ENCODE measurements around the gene CBY2.

Gene CBY2

DNA sequence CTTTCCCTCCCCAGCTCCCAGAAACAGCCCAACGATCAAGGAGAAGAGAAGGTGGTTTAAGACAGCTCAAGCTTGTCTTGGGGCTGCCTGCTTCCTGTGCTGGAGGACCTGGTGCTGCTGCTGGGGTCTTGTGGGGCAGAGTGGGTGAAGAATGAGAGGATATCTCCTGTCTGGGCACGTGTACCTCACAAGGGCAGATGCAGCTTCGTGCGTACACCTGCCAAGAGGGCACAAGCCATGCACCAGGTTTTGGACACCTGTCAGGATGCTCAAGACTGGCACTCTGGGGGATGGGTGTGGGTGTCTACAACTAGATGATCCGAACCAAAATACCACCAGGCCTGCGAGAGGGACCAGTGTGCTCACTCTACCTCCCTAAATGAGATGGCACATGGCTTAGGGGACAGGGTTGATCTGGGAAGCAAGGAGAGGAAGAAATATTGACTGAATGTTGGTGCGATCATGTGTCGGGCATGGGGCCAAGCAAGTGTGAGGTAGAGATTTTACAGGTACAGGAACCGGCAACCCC is 2.2 kb downstream of the CBY2 start:
- DNase-seq: no peak

DNA sequence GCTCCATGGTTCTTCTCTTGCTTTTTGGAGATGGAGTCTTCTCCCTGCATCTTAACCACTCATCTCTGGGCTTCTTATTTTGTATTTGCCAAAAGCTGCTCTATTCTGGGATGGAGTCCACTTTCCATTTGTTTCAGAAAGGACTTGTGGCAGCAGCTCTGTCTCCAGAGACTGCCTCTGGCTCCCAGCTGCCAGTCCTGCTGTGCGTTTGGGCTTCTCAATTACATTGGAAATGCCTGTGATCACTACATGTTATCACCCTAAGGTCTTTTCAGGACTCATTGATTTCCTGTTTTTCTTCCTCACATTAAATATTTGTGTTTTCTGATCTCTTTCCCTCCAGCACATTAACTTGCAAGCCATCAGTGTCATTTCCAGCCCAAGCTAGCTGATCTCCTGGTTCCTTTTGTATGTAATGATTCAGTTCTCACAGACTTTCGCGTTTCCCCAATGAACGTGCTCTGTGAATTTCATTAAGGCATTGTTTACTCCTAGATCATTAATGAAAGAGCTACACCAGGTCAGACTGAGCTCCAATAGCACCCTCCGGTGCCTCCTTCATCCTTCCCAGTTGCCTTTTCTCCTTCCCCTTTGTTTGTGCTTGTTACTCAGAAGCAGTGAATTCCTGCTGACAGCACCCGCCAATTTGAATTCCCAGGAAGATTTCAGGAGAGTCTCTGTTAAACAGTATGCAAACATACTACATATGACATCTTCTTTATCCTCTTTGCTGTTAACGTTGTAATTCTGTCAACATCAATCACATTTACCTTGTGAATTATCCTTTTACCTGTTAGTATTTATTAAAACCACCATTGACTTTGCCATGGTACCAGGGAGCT is 3.0 kb downstream of the CBY2 start:
- no peak for DNase-seq

DNA sequence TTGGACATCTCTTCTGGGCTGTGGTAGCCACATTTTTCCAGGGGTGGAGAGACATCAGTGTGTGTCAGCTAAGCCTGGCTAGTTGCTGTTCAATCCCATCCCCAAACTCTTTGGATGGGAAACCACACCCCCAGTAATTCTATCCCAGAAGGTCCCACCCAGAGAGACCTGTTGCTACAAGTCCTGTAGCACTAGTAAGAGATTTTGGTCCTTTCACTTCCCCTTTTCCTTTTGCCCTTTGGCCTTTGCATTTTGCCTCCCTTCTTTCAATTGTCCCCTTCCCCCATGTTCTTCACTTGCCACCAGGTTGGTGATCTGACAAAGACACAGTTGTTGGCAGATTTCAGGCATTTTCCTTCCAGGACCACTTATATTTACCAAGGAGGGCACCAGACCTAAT is 3.8 kb downstream of the CBY2 start:
- no peak for DNase-seq

DNA sequence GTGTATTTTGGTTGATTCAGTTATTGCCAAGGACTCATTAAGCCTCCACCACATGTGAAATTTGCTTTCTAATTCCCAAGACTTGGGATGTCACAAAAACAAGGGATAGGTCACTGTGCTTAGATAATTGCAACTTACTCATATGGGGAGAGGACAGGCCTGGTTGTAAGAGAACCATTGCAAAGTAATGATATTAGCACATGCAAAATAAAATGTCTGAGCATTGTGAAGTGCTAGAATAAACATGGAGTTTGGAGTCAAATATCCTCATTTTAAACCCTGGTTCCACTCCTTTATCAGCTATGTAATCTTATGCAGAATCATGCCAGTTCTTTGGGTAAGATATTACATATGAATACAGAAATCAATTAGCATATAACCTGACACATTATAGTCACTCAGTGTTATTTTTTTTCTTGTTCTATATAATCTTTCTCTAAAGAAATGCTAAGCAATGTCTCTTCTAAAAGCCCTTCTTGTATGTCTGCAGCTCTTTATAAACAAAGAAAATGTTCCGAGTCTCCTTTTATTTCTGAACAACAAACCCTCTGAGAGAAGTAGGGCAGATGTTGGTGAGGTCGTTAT is 5.5 kb downstream of the CBY2 start:
- no peak for DNase-seq

DNA sequence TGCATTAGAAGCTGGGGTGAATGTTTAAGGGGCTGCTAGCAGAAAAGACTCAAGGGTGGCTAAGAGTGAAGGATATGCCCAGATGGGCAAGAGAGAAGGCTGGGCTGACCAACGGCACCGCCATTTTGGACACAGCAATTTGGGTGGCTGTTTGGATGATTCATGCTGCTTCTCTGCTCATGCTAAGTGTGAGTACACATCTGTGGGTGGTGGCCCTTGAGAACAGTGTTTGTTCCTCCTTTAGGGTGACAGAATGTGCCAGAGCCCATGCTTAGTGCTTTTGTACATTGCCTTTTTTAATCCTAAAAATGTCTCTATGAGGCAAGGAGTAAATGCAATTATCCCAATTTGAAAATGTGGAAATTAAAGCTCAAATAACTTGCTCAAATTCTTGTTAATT is 9.8 kb downstream of the CBY2 start:
- no peak for DNase-seq

DNA sequence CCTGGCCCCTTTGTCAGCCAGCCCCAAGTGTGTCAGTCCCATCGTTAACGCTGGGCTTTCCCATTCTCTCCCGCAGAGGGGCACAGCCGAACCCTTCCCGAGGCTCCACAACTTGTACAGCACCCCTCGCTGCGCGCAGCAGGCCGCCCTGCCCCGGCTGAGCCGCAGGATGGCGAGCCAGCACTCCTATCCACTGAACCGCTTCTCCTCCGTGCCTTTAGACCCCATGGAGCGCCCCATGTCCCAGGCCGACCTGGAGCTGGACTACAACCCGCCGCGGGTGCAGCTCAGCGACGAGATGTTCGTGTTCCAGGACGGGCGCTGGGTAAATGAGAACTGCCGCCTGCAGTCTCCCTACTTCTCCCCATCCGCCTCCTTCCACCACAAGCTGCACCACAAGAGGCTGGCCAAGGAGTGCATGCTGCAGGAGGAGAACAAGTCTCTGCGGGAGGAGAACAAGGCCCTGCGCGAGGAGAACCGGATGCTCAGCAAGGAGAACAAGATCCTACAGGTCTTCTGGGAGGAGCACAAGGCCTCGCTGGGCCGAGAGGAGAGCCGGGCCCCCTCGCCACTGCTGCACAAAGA is 11.1 kb downstream of the CBY2 start:
- no peak for DNase-seq

DNA sequence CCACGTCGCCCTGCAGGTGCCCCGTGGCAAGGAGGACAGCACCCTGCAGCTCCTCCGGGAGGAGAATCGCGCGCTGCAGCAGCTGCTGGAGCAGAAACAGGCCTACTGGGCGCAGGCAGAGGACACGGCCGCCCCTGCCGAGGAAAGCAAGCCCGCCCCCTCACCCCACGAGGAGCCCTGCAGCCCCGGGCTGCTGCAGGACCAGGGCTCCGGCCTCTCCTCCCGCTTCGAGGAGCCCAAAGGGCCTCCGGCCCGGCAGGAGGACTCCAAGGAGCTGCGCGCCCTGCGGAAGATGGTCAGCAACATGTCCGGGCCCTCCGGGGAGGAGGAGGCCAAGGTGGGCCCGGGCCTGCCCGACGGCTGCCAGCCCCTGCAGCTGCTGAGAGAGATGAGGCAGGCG is 11.6 kb downstream of the CBY2 start:
- no peak for DNase-seq

DNA sequence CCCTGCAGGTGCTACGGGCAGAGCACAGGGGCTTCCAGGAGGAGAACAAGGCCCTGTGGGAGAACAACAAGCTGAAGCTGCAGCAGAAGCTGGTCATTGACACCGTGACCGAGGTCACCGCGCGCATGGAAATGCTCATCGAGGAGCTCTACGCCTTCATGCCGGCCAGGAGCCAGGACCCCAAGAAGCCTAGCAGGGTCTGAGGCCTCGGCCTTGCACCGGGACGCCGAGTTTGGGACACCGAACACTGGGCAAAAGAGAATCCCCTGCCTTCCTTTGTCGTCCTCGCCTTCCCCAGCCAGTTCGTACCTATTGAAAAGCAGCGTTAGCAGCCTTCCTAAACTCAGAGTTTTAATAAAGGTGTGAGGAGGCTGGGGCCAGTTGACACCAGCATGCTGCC is 12.1 kb downstream of the CBY2 start:
- DNase-seq: no peak

DNA sequence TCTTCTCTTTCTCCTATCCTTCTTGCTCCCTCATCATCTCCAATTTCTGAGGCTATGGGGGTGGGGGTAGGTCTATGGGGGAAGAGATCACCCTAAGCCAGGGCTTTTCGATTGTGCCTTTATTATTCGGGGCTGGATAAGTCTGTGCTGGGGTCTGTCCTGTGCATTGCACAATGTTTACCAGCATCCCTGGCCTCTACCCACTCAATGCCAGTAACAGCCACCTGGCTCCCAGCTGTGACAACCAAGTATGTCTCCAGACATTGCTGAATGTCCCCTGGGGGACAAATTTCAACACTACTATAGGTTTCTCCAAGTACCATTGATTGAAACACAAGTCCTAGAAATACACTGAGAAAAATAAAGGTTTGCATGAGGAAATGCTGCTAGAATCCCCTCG is 13.2 kb downstream of the CBY2 start:
- no peak for DNase-seq

DNA sequence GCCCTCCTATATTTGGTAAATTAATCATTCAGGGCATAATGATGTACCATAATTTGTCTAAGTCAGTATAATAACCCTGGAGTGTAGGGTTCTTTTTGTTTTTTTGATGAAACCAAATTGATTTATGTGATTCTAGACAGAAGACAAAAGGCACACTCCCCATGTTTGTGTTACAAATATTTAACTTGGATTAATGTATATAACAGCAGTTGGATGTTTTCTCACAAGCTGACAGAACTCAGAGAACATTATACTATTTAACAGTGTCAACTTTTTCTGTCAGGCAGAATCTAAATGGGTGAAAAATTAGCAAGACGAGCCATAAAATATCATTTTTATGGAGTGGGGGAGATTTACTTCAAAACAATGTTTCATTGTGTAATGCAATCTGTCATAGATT is 15.2 kb downstream of the CBY2 start:
- no peak for DNase-seq

DNA sequence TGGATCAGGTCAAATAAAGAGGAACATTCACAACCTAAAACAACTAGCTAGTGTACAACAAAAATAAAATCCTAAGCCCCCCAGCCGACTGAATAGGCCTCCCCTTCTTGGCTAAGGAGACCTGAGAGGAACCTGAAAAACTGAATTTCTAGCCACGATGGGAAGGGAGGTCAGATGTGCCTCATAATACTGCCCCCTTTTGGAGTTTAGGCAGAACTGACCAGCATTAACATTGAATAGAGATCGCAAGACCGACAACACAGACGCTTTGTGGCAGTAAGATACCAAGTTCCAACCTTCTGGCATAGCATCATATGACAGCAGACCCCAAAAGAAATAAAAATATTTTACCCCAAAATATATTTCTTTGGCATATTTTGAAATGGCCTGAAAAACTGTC is 15.9 kb downstream of the CBY2 start:
- DNase-seq: peak; percentile 39

DNA sequence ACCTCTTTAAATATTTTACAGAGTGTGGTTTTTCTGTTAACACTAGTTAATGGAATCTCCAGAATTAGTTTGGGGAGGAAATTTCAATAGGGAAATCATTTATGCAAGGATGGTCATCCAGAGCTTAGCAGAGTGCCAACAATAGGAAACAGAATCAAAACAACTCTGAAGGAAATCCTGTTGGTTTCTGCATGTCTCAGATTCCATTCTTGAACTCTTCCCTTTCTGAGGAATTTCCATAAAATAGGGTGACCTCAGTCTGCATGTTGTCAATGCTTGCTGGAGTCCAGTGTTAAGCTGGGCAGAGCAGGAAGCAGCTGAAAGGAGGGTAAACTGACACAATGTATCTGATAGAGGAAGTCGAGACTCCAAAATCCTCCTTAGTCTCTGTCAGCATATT is 16.9 kb downstream of the CBY2 start:
- no peak for DNase-seq

DNA sequence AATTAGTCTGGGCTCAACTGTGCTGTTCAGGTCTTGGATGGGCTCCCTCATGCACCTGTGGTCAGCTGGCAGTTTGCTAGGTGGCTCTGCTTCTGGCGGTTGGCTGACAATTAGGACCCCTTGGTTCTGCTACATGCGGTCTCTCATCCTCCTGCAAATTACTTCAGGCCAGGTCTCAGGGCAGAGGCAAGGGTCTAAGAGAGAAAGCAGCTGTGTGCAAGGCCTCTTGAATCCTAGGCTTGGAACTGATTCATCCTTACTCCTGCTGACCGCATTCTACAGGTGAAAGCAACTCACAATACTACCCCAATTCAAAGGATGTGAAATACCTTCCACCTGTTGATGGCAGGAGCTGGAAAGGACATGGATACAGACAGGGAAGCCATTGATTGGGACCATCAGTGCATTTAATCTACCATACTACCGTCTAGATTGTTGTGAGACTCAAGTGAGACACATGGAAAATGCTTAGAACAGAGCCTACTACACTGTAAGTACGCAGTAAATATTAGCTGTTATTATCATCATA is 19.1 kb downstream of the CBY2 start:
- DNase-seq: no peak

DNA sequence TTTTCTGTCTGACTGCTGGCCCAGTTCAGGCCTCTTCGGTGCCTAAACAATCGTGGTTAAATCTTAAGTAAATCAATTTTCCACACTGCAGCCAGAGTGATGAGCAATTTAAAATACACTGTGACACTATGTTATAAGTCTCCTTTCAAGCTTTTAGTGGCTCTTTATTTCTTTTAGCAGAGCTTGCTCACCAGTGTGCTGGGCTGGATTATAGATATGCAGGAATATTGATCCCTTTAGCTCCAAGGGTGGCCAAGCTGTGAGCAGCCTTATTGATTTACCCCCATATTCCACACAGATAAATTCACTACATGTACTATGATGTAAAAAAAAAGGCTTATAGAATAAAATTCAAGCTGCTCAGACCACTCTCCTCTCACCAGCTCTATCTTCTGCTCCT is 21.7 kb downstream of the CBY2 start:
- DNase-seq: no peak

DNA sequence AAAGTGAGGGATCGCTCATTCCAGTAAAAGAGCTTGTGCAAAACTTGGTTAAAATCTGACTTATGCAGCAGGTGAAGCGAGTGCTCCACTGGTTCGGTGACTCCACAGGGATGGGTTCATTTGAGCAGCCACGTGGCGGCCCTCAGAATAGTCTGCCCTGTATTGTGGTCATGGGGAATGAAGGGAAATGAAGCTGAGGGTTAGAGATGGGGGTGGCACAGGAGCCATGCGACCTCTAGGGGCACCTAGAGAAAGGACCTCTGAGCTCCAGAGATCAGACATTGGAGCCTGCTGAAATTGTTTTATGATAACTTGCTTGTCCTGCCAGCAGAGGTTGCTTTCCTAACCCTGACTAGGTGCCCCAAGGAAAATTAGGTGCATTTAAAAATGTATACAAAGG is 26.6 kb downstream of the CBY2 start:
- peak; percentile 19 for DNase-seq

DNA sequence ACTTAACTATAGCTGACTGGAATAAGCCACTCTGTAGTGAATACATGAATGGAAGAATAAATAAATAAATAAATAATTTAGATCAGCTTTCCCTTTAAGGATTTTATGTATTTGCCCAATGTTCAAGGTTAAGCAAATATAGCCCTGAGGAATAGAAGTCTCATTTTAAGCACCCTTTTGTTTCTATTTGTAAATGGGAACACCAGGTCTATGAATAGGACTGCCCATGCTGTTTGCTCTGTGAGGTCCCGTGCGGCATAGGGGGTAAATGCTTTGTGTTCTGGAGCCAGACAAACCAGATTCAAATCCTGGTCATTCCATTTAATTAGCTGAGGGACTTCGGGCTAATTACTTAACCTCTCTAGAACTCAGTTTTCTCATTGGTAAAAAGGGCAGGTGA is 29.3 kb downstream of the CBY2 start:
- DNase-seq: no peak

DNA sequence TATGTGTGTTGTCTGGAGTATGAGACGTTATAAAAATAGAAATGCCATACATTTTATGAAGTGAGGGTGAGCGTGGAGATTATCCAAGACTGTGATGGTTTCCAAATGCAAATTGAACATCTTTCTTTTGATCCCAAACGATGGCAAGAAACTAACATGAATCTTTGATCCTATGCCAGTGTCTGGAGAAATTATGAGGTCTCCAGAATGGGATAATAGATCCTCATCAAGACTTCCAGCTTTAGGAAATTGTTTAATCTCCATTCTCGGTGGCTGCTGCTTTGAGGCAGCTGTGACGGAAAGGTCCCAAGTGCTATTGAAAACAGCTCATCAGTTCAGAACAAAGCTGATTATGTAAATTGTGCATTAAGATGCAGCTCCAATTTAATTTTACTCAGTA is 30.8 kb downstream of the CBY2 start:
- no peak for DNase-seq

DNA sequence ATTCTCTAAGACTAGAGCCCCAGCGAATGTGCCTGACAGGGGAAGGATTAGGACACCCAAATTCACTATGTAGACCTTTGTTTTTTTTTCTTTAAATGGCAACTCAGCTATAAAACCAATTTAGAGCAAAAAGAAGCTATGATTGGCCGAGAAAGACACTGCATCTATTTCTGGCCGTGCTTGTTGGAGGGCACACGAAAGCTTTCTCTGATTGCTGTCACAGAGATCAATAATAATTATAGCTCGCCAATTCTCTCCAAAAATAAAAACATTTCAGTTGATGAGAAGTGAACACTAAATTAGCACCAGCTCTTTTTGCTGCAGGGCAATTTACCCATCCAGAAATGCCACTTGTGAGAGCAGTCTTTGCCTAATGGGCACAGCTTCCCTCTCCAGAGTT is 31.2 kb downstream of the CBY2 start:
- no peak for DNase-seq

DNA sequence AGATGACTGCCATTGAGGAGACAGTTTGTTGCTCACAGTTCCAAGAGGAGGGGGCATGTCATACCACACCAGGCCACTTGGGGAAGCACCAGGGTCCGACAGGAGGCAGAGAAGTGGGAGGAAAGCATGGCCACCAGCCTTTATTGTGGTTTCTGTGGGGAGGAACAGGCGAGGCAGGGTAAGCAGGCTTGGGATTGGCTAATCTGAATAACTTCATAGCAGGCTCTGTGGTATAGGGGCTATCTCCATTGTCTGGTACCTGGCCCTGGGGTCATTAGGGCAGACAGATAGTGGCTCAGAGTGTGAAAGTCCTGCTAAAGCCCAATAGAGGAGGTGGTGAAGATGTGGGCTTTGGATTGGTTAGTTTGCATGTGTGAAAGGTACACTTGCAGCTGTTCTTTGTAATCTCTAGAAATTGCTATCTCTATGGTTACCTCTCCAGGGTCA is 35.5 kb downstream of the CBY2 start:
- peak; percentile 26 for DNase-seq

DNA sequence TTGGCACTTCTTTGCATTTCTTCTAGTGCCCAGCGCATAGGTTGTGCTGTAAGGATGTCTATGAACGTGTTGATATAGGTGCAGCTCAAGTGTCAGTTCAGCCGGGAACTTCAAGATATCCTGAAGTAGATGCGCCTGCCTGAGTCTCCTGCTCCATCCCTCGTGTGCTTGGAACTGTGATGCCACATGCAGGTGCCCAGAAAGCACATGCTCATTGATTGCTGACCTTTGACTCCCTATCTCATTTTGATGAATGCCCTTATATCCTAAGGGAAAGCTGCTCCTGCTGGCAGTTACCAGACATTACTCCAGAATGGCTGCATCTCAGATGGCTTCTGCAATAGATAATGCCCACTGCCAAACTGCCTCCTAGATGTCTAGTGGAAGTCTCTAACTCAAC is 40.9 kb downstream of the CBY2 start:
- DNase-seq: no peak

DNA sequence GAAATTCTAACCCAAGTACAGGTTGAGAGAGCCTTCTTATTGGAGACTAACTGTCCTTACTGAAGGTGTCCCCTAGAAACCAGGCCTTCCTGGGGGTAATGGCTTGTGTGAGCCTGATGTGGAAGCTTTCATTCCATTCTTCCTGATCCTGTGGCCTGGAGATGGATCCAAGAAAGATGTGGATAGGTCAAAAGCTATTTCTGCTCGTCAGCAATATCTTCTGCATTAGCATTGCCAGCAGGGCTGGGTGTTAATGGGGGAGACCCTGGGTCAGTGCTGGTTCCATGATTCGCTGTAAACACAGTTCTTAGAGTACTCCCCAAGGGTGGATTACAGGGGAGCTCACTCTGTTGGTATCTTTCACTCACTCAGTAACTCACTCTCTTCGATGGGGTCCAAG is 42.9 kb downstream of the CBY2 start:
- DNase-seq: no peak

DNA sequence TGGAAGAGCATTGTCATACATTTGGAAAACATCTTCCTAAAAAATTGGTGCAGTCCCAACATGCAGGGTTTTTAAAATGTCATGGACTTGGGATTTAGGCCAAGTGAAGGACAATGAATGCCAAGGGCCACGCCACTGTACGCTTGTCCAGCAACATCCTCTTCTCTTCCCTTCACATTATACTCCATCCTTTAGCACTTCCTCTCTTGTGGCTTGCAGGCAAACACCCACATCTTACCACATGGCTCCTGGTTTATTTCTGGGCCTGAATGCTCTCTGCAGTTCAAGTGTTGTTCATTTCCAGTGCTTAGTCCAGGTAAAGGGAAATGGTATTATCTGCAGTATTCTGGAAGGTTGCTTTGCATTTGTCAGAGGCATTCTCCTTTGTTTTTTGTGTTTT is 45.0 kb downstream of the CBY2 start:
- DNase-seq: no peak

DNA sequence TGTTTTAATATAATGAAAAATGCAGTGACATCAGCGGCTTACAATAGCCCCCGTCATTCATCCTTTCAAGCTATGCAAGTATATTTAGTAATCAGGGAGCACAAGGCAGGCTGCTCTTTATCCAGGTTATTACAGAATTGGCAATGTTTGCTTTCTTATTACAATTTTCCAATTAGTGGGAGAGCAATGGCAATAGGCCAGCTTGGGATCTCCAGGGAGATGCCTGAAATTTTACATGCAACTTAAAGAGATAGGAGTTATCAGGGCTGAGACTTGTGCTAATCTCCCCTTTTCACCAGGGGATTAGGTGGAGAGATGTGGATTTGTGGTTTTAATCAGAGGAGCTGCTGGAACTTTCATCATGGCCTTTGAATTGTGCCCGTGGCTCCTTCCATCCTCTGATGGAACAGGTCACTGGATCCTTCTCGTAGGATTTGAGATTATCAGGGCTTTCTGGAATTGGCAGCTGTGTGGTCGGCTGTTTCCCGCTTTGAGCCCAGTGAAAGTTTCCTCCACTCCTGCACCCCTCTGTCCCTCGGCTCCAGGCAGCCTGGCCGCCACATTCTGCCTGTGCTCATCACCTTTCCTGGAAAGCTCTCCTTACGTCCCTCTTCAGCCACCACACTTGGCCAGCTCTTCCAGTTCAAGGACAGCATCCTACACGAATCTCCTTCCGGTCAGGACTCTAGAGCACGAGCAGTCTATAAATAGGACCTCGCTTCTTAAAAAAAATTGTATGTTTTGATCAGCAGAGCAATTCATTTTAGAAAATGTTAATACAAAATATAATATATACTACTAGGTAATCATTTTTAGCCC is 47.0 kb downstream of the CBY2 start:
- no peak for DNase-seq

Data from activated CD4-positive, alpha-beta T cell treated with anti-CD3 and anti-CD28 coated beads, Interleukin-10, Interleukin-2, amounts not matched to agents 100 ng/mL and 50 ng/mL, durations not matched to agents 16 hours and 8 hours (primary cell).